DMS 273 treated with DMSO at 0.1 percent for 48 hours (cell line): Measurements from ENCODE around the gene CMPK2.
"Not testable (repeated sequence)": the region's sequence is repeated elsewhere in the genome, so short reads cannot be mapped to it uniquely, and the experiment has no call there.

Source experiments
- DNase-seq: peaks from one replicate; lab custom pipeline; 2025; lab: John Stamatoyannopoulos, UW

Gene CMPK2

GRCh38 chr2:6880200-6880733, 14.6 kb upstream of the CMPK2 start:
- DNase-seq, result no peak

GRCh38 chr2:6879011-6879410, 13.3 kb upstream of the CMPK2 start:
- no peak for DNase-seq

- DNase-seq, result no peak
Observed at GRCh38 chr2:6878549-6878948, 12.8 kb upstream of the CMPK2 start.

- DNase-seq, result no peak
Observed at GRCh38 chr2:6877402-6878304, 11.9 kb upstream of the CMPK2 start, which contains the start of gene RSAD2. TSS of gene RSAD2 (plus strand) at chr2:6877777. CDS start at chr2:6877801, 24 bp downstream.

- no peak for DNase-seq
Observed at GRCh38 chr2:6876309-6876708, 10.6 kb upstream of the CMPK2 start.

- DNase-seq, result no peak
Observed at GRCh38 chr2:6874032-6874431, 8.3 kb upstream of the CMPK2 start.

GRCh38 chr2:6872394-6872793, 6.7 kb upstream of the CMPK2 start:
- no peak for DNase-seq

- DNase-seq, result no peak
Observed at GRCh38 chr2:6866982-6867381, 1.3 kb upstream of the CMPK2 start.

GRCh38 chr2:6866275-6866671, 566 bp upstream of the CMPK2 start:
- DNase-seq, result no peak

- DNase-seq, result no peak
Observed at GRCh38 chr2:6864923-6865345, 773 bp downstream of the CMPK2 start.

GRCh38 chr2:6864231-6864754, 1.4 kb downstream of the CMPK2 start:
- DNase-seq, result no peak

- DNase-seq, result no peak
Observed at GRCh38 chr2:6863792-6864191, 1.9 kb downstream of the CMPK2 start.

- DNase-seq, result no peak
Observed at GRCh38 chr2:6860296-6860695, 5.4 kb downstream of the CMPK2 start.

- DNase-seq, result not testable (repeated sequence)
Observed at GRCh38 chr2:6858466-6859027, 7.2 kb downstream of the CMPK2 start.

GRCh38 chr2:6856548-6856920, 9.2 kb downstream of the CMPK2 start:
- DNase-seq, result no peak

- DNase-seq, result no peak
Observed at GRCh38 chr2:6855860-6856547, 9.7 kb downstream of the CMPK2 start.

- DNase-seq, result no peak
Observed at GRCh38 chr2:6854416-6854815, 11.3 kb downstream of the CMPK2 start.

GRCh38 chr2:6852195-6852594, 13.5 kb downstream of the CMPK2 start:
- no peak for DNase-seq

- DNase-seq, result no peak
Observed at GRCh38 chr2:6846967-6847681, 18.6 kb downstream of the CMPK2 start.

- DNase-seq, result no peak
Observed at GRCh38 chr2:6846540-6846939, 19.2 kb downstream of the CMPK2 start.

- no peak for DNase-seq
Observed at GRCh38 chr2:6845903-6846302, 19.8 kb downstream of the CMPK2 start.

GRCh38 chr2:6845312-6845711, 20.4 kb downstream of the CMPK2 start:
- DNase-seq, result no peak
